K562 (cell line): Measurements from ENCODE around the gene SLC25A33. TPM values are rescaled to one million over a fixed set of nuclear protein-coding genes. Genes with fewer than 3 reads are reported as not detected.
A peak's percentile ranks its signal among the peaks of the same experiment; 100 is the strongest.

ENCODE experiments used
- ATAC-seq: fragments of 200-7000 bp; cut with Tn5 transposase; 3 replicates; pipeline ENCODE4 v1.9.1; 2020; ENCODE audit warnings: moderate library complexity
- BruUV-seq: library from RNA; stranded (reverse); fragments of 400-500 nt; replicated peaks from 2 replicates; lab custom pipeline; 2021; lab: Mats Ljungman, UMichigan
- CTCF ChIA-PET: fragments of 300-600 bp; formaldehyde crosslinking; extraction: SDS; loops from one replicate; lab custom pipeline; 2021; ENCODE audit warnings: low intra/inter-chr PET ratio; lab: Yijun Ruan, JAX
- POLR2A ChIA-PET: fragments of 300-600, 350-650 bp; sonication (Branson Sonifier 250); formaldehyde crosslinking; extraction: SDS; loops from one replicate; lab custom pipeline; 2021; ENCODE audit warnings: antibody characterized with exemption, inconsistent platforms; lab: Yijun Ruan, JAX
- DNase-seq, 4 experiments: peaks; one replicate each; pipeline versions ENCODE4 v3.0.0 to v3.0.0-alpha.2; 2011 to 2018; ENCODE audit warnings: low spot score in 3 of 4, mixed read lengths in 3 of 4; ENCODE audit errors: extremely low read depth in 1 of 4
- FAIRE-seq: peaks from 2 replicates; lab custom pipeline; 2011; peaks lifted over from hg19 to GRCh38; lab: Jason Lieb, UNC
- H2AFZ ChIP-seq: 2 replicates; pipeline ENCODE4 v1.6.0; 2011; ENCODE audit warnings: low read depth, low read length, control low read depth, inconsistent platforms
- H3K27ac ChIP-seq: fragments of 200-600 bp; 3 replicates; pipeline ENCODE4 v1.8.0; 2011; ENCODE audit warnings: low read depth, mild to moderate bottlenecking, control low read depth, inconsistent platforms, low read length, moderate library complexity, mixed read lengths; ENCODE audit errors: extremely low read depth
- H3K27me3 ChIP-seq, 2 experiments: fragments of 300-600 bp in 1 of 2; 2 replicates in 1 of 2; 3 replicates in 1 of 2; pipeline versions ENCODE4 v1.6.0 to v1.8.0; 2011; ENCODE audit warnings: inconsistent platforms in 2 of 2, low read length in 2 of 2, mild to moderate bottlenecking in 1 of 2, mixed read lengths in 1 of 2, moderate library complexity in 1 of 2; ENCODE audit not compliant: control insufficient read depth in 2 of 2, insufficient read depth in 2 of 2
- H3K36me3 ChIP-seq: fragments of 300-600 bp; 3 replicates; pipeline ENCODE4 v1.8.0; 2011; ENCODE audit warnings: mild to moderate bottlenecking, low read length, inconsistent platforms; ENCODE audit not compliant: control insufficient read depth, insufficient read depth
- H3K4me1 ChIP-seq, 2 experiments: fragments of 200-600 bp in 1 of 2; replicated peaks in 1 of 2; 2 replicates in 1 of 2; 3 replicates in 1 of 2; pipeline versions ENCODE4 v1.5.1 to v1.8.0; 2011; ENCODE audit warnings: inconsistent platforms in 2 of 2, low read length in 2 of 2, mild to moderate bottlenecking in 1 of 2, mixed read lengths in 1 of 2, moderate library complexity in 1 of 2; ENCODE audit not compliant: control insufficient read depth in 2 of 2, insufficient read depth in 2 of 2
- H3K4me2 ChIP-seq: 2 replicates; pipeline ENCODE4 v1.6.1; 2011; ENCODE audit warnings: low read length, control low read depth, inconsistent platforms, mixed read lengths; ENCODE audit not compliant: insufficient read depth
- H3K4me3 ChIP-seq: fragments of 200-600 bp; sonication (generic), shearing (Covaris generic); 2 replicates; pipeline ENCODE4 v1.5.1; 2016; ENCODE audit warnings: control low read depth, inconsistent platforms
- H3K79me2 ChIP-seq: fragments of 200-600 bp; 3 replicates; pipeline ENCODE4 v1.8.0; 2011; ENCODE audit warnings: low read length, inconsistent platforms; ENCODE audit not compliant: control insufficient read depth, insufficient read depth
- H3K9ac ChIP-seq, 2 experiments: 2 replicates each; pipeline versions ENCODE4 v1.6.0 to v1.6.1; 2011; ENCODE audit warnings: low read depth in 2 of 2, low read length in 2 of 2, control low read depth in 1 of 2, inconsistent platforms in 1 of 2, mild to moderate bottlenecking in 1 of 2, mixed read lengths in 1 of 2; ENCODE audit not compliant: insufficient read depth in 1 of 2
- H3K9me1 ChIP-seq: one replicate; pipeline ENCODE4 v1.6.0; 2011; ENCODE audit warnings: inconsistent platforms, mild to moderate bottlenecking, low read length, moderate library complexity; ENCODE audit not compliant: control insufficient read depth, insufficient read depth
- H3K9me3 ChIP-seq: replicated peaks from 2 replicates; pipeline ENCODE4 v1.5.1; 2011; ENCODE audit warnings: low read depth, low read length, inconsistent platforms; ENCODE audit not compliant: control insufficient read depth, insufficient read depth
- H4K20me1 ChIP-seq: replicated peaks from 2 replicates; pipeline ENCODE4 v1.6.1; 2011; ENCODE audit warnings: low read length, inconsistent platforms, mixed read lengths; ENCODE audit not compliant: control insufficient read depth, insufficient read depth
- DNMT1 ChIP-seq: fragments of 450-650 bp; IDR thresholded peaks from 2 replicates; pipeline ENCODE4 v1.6.1; 2016; ENCODE audit warnings: antibody characterized with exemption, mild to moderate bottlenecking
- HDAC6 ChIP-seq: IDR thresholded peaks from 2 replicates; pipeline ENCODE4 v1.6.1; 2012; ENCODE audit warnings: low read depth, mild to moderate bottlenecking, control low read depth, inconsistent platforms, low read length, moderate library complexity
- ILK ChIP-seq: fragments of 450-650 bp; IDR thresholded peaks from 2 replicates; pipeline ENCODE4 v1.6.1; 2016; ENCODE audit warnings: missing genetic modification characterization, low read depth, mild to moderate bottlenecking, missing compliant biosample characterization, moderate library complexity, borderline replicate concordance
- SMAD1 ChIP-seq: fragments of 150-350 bp; IDR thresholded peaks from 2 replicates; pipeline ENCODE4 v1.6.1; 2014; ENCODE audit warnings: low read length, low read depth; ENCODE audit not compliant: partially characterized antibody
- SRSF3 ChIP-seq: fragments of 200-400 bp; formaldehyde crosslinking; IDR thresholded peaks from 2 replicates; pipeline ENCODE4 v1.6.1; 2016; ENCODE audit warnings: mild to moderate bottlenecking, low read length, moderate library complexity; ENCODE audit not compliant: insufficient read depth
- TFAM ChIP-seq: fragments of 250-450 bp; sonication (Bioruptor Pico); conservative IDR thresholded peaks from 2 replicates; pipeline ENCODE4 v1.5.0; 2021; ENCODE audit warnings: mild to moderate bottlenecking, moderate library complexity
- ZNF24 ChIP-seq: fragments of 450-650 bp; IDR thresholded peaks from 2 replicates; pipeline ENCODE4 v1.6.1; 2016
- WGBS: fragments of 100-300 bp; shearing (Covaris generic); methylation state at CpG from one replicate; pipeline ENCODE4 v1.1.6; 2016; ENCODE audit warnings: low coverage, mixed read lengths; ENCODE audit not compliant: insufficient coverage; ENCODE audit errors: missing lambda C conversion rate; 5-methylcytosine and 5-hydroxymethylcytosine counted together
- in situ Hi-C: fragments of 300-500 bp; cut with MboI; formaldehyde crosslinking; loops from 4 replicates; pipeline ENCODE4 v1.15.0; 2018; ENCODE audit warnings: inconsistent platforms, mixed read lengths
- intact Hi-C: fragments of 100-400 bp; cut with micrococcal nuclease; formaldehyde crosslinking; loops from 2 replicates; pipeline ENCODE4 v1.14.2; 2022
- polyA plus RNA-seq, 8 experiments: library from polyadenylated mRNA; depleted of rRNA in 4 of 8; stranded (reverse) in 5 of 8; unstranded in 3 of 8; fragments of >200 nt; fragmentation: Nextera tagmentation in 2 of 8; fragmentation: Illumina TruSeq in 1 of 8; extraction: Ambion mirVana in 2 of 8; extraction: Trizol in 1 of 8; gene quantifications; 2 replicates each; pipeline versions ENCODE4 v1.2.1 to v1.2.3, GENCODE V29; 2011 to 2014; ENCODE audit warnings: inconsistent platforms in 1 of 8, missing spikeins in 1 of 8
- total RNA-seq, 7 experiments: library from RNA; depleted of rRNA in 6 of 7; stranded (reverse); fragments of >200 nt in 6 of 7; fragmentation: Illumina TruSeq in 2 of 7; extraction: Trizol in 2 of 7; gene quantifications; 2 replicates each; pipeline versions ENCODE4 v1.2.1 to v1.2.3, GENCODE V29; 2011 to 2021; ENCODE audit warnings: low replicate concordance in 1 of 7
- TF ChIP-seq, protein P1 (sequence below), 2 experiments: IDR thresholded peaks in 1 of 2; conservative IDR thresholded peaks in 1 of 2; 2 replicates each; pipeline ENCODE4 v1.6.1; 2016; ENCODE audit warnings: low read depth in 2 of 2, mild to moderate bottlenecking in 1 of 2, missing compliant biosample characterization in 1 of 2, missing genetic modification characterization in 1 of 2, moderate library complexity in 1 of 2
- TF ChIP-seq, protein P2 (sequence below): sonication (generic); formaldehyde crosslinking; IDR thresholded peaks from 2 replicates; pipeline ENCODE4 v1.8.0; 2023; ENCODE audit warnings: mild to moderate bottlenecking, missing genetic modification reagents
- TF ChIP-seq, protein P3 (sequence below): sonication (generic); formaldehyde crosslinking; IDR thresholded peaks from 2 replicates; pipeline ENCODE4 v1.4.0; 2020; ENCODE audit warnings: mild to moderate bottlenecking, missing genetic modification reagents
- TF ChIP-seq, protein P4 (sequence below): fragments of 250-450 bp; sonication (Bioruptor Pico); IDR thresholded peaks from 2 replicates; pipeline ENCODE4 v1.9.0; 2021; ENCODE audit warnings: mild to moderate bottlenecking, inconsistent platforms

SLC25A33 gene
- total and polyA plus RNA-seq, 9 of the 15 experiments (the other 6 are each of a cell fraction or from before 2014, with no cell fraction given) = 3.2 to 23.5 (median 17.5) TPM

DNA sequence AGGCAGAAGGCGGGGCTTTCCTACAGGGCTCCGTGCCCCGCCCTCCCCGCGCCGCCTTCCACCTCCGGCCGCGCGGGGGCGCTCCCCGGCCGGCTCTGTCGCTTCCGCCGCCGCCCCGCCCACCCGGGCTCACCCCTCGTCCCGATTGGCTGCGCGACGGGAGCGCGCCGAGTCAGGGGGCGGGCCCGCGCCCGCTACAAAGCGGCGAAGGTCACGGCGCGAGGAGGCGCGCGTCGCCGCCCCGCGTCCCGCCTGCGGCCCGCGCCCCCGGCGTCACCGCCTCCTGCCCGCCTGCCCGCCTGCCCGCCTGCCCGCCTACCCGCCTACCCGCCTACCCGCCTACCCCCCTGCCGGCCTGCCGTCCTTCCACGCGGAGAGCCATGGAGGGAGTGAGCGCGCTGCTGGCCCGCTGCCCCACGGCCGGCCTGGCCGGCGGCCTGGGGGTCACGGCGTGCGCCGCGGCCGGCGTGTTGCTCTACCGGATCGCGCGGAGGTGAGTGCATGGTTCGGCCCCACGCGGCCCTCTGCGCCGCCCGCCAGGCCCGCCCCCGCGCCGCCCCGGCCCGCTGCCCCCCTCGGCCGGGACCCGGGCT lies 49.4 kb downstream of the SLC25A33 start, which contains the start of gene TMEM201:
TSS of gene TMEM201 (plus strand) at position 361 of the 593 bp plus-strand sequence. CDS start at position 381, 20 bp downstream.
- H3K9me1 ChIP-seq = peaks cover 23% of the 10 kb centered on the region
- BruUV-seq = no TSS peak
- ChIA-PET CTCF (interaction anchor here (0.7 kb wide), 1 partner anchor 12 kb away, joined by 4 read pairs; no protein-coding TSS in a partner anchor), POLR2A (interaction anchor here (0.6 to 1.1 kb wide), 8 partner anchors 9 to 691 kb away, joined by 3 to 5 read pairs (median 3); no protein-coding TSS in a partner anchor)
- peaks cover 43% of the 10 kb centered on the region for H4K20me1 ChIP-seq
- FAIRE-seq (no peak), ATAC-seq (peak; percentile 90), DNase-seq (peak; percentile 98 to 99 (median 99))
- peaks cover 34% of the 10 kb centered on the region; the same call in 2 of the 3 replicates for H3K36me3 ChIP-seq
- H3K4me2 ChIP-seq = peak within 1 kb of the TSS; percentile 83
- H3K27ac ChIP-seq = peak within 1 kb of the TSS; percentile 76
- peak within 1 kb of the TSS; percentile 65 to 93 for H3K9ac ChIP-seq
- WGBS = under 1% methylated on average over 42 of the region's 94 CpGs
- peaks cover 31 to 52% of the 10 kb centered on the region in 2 experiments for H3K4me1 ChIP-seq
- in situ Hi-C loops (no loop called here), intact Hi-C loops (loop anchor here (5.0 to 10.0 kb wide), 2 partner anchors 86 to 304 kb away; no protein-coding TSS in a partner anchor)
- H2AFZ ChIP-seq = peak within 1 kb of the TSS; percentile 86
- H3K4me3 ChIP-seq = peak within 1 kb of the TSS; percentile 61
- no peaks in the 10 kb centered on the region for H3K27me3 ChIP-seq
- H3K79me2 ChIP-seq = peaks cover 50% of the 10 kb centered on the region
- H3K9me3 ChIP-seq = no peaks in the 10 kb centered on the region
- TF ChIP-seq, protein P1, sequence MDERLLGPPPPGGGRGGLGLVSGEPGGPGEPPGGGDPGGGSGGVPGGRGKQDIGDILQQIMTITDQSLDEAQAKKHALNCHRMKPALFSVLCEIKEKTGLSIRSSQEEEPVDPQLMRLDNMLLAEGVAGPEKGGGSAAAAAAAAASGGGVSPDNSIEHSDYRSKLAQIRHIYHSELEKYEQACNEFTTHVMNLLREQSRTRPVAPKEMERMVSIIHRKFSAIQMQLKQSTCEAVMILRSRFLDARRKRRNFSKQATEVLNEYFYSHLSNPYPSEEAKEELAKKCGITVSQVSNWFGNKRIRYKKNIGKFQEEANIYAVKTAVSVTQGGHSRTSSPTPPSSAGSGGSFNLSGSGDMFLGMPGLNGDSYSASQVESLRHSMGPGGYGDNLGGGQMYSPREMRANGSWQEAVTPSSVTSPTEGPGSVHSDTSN (CRISPR knock-in tag; IDR thresholded peaks at IDR 0.05; ENCODE audit: low read depth) = no peak
- TF ChIP-seq, protein P1 (tag; conservative IDR thresholded peaks at IDR 0.05; ENCODE audit: low read depth) = no peak
- TF ChIP-seq ILK (tag) (no peak), HDAC6 (no peak), ZNF24 (peak; percentile 26; the same call in 1 of the 2 replicates), SMAD1 (no peak), TFAM (CRISPR knock-in tag) (no peak), SRSF3 (no peak), DNMT1 (no peak)
- TF ChIP-seq, protein P2, sequence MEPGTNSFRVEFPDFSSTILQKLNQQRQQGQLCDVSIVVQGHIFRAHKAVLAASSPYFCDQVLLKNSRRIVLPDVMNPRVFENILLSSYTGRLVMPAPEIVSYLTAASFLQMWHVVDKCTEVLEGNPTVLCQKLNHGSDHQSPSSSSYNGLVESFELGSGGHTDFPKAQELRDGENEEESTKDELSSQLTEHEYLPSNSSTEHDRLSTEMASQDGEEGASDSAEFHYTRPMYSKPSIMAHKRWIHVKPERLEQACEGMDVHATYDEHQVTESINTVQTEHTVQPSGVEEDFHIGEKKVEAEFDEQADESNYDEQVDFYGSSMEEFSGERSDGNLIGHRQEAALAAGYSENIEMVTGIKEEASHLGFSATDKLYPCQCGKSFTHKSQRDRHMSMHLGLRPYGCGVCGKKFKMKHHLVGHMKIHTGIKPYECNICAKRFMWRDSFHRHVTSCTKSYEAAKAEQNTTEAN (CRISPR knock-in tag) = no peak
- TF ChIP-seq, protein P3, sequence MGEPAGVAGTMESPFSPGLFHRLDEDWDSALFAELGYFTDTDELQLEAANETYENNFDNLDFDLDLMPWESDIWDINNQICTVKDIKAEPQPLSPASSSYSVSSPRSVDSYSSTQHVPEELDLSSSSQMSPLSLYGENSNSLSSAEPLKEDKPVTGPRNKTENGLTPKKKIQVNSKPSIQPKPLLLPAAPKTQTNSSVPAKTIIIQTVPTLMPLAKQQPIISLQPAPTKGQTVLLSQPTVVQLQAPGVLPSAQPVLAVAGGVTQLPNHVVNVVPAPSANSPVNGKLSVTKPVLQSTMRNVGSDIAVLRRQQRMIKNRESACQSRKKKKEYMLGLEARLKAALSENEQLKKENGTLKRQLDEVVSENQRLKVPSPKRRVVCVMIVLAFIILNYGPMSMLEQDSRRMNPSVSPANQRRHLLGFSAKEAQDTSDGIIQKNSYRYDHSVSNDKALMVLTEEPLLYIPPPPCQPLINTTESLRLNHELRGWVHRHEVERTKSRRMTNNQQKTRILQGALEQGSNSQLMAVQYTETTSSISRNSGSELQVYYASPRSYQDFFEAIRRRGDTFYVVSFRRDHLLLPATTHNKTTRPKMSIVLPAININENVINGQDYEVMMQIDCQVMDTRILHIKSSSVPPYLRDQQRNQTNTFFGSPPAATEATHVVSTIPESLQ (CRISPR knock-in tag) = no peak
- TF ChIP-seq, protein P4, sequence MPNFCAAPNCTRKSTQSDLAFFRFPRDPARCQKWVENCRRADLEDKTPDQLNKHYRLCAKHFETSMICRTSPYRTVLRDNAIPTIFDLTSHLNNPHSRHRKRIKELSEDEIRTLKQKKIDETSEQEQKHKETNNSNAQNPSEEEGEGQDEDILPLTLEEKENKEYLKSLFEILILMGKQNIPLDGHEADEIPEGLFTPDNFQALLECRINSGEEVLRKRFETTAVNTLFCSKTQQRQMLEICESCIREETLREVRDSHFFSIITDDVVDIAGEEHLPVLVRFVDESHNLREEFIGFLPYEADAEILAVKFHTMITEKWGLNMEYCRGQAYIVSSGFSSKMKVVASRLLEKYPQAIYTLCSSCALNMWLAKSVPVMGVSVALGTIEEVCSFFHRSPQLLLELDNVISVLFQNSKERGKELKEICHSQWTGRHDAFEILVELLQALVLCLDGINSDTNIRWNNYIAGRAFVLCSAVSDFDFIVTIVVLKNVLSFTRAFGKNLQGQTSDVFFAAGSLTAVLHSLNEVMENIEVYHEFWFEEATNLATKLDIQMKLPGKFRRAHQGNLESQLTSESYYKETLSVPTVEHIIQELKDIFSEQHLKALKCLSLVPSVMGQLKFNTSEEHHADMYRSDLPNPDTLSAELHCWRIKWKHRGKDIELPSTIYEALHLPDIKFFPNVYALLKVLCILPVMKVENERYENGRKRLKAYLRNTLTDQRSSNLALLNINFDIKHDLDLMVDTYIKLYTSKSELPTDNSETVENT = peak; percentile 57
